ENCODE data around the gene PPY.
"Not testable (repeated sequence)": the region's sequence is repeated elsewhere in the genome, so short reads cannot be mapped to it uniquely, and the experiment has no call there.

Gene PPY

GRCh38 chr17:43935204-43935925 is 6.9 kb downstream of the PPY start:
- in situ Hi-C loops (cut with MboI; ENCODE audit: low sequenced_read_pairs) = no loop called here

DNA sequence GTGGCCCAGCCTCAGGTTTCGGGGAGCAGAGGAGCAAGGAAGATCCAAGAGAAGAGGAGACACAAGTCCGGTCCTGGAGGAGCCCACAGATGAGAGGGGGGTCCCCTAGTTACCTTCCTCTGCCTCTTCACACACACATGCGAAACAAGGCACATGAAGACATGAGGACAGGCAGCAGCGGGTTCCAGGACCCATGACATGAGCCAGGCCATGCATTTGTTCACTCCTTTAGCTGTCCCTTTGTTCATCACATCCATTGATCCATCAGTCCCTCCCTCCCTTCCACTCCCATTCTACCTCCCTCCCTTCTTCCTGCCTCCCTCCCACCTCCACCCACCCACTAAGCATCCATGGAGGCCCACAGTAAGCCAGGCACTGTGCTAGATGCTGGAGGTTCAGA is 9.4 kb downstream of the PPY start:
- in situ Hi-C loops (cut with MboI; ENCODE audit: low sequenced_read_pairs) = no loop called here

DNA sequence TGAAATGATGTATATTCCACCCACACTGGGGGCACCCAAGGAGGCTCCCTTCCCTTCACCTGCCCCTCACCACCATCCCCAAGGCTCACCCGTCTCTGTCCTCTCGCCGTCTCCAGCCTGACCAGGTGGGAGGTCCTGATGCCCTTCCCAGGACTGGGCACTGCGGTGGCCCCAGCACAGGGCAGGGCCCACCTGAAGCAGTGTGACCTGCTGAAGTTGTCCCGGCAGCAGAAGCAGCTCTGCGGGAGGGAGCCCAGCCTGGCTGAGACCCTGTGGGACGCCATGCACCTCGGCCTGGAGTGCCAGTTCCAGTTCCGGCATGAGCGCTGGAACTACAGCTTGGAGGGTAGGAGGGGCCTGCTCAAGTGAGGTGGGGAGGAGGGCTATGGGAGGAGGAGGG is 9.9 kb downstream of the PPY start:
- in situ Hi-C loops (cut with MboI; ENCODE audit: low sequenced_read_pairs) = no loop called here

DNA sequence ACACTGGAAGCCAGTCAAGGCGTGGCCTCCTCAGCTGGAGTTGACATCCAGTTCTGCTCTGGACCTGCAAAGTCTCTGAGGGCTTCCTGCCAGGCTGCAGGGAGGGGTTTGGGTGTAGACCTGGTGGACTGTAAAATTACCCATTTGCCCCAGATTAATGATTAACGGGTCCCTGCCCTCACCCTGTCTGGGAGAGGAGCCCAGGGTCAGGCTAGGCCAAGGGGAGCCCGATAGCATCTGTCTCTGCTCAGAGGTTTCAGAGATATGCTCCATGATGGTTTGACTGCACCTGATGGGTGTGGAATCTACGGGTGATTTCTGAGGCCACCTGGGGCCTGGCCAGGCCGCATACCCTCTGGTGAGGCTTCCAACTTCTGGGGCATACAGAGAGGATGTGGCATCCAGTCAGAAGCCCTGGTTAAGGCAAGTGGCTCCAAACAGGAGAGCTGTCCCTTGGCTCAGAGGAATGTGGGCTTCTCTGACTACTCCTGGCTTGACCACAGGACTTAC is 11.2 kb downstream of the PPY start:
- in situ Hi-C loops (cut with MboI; ENCODE audit: low sequenced_read_pairs) = no loop called here

DNA sequence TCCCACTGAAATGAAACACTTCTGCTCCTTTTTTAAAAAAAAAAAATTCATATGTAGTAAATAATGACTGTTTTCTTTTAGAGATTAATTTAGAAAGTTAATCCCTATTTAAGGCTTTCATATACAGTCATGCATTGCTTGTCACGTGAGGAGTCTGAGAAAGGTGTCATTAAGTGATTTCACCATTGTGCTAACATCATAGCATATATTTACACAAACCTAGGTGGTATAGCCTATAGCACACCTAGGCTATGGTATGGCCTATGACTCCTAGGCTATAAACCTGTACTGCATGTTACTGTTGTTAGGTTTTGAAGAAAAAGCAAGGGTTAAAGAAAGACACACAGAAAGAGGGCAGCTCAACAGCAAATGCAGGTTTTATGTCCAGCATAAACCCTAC is 13.7 kb downstream of the PPY start:
- in situ Hi-C loops (cut with MboI; ENCODE audit: low sequenced_read_pairs) = no loop called here

DNA sequence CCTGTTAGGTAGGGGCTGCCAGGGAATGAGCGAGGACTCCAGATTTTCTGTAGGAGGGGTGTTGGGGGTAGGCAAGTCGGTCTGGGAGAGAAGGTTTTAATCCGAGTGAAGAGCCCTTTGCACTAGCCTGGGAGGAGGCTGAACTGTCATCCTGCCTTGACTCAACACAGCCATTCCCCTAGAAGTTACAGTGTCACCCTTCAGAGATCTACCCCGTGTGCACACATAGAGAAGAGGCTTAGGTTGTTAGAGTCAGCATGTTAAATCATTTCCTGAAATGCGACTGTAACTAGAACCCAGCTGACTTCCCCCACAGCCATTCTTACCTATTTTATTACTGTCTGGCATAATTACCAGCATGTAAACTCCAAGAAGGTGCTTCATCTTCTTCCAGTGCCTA is 14.3 kb downstream of the PPY start:
- in situ Hi-C loops (cut with MboI; ENCODE audit: low sequenced_read_pairs) = not testable (repeated sequence)

DNA sequence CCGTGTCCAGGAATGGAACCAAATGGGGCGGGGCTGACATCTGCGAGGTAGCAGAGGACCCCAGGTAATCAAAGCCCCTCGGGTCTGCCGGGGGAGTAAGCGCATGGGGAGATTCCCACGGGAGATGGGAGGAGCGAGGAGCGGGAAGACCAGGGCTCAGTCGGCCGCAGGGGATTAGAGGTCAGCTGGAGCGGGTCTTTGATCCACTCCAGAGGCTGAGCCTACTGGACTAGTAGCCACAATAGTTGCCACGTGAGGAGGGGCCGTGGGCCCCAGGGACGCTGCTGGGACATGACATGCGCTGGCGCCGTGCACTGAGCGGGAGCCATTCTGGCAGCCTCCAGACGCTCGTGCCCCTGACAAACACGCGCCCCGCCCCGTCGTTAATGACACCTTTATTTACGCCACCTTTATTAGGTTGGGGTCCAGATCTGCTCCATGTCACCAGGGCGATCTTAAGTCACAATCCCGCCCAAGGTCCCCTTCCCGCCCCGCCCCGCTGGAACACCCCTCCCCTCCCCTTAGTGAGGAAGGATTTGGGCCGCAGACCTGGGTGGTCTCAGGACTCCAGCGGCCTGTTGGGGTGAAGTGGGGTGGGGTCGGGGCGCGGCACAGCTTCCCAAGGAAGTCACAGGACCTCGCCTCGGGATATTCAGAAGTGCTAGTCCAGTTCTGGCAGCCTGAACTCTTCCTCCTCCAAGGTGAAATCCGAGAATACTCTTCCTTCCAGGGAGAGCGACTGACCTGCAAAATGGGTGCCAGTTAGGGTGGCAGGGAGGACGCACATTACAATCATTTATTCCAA is 15.0 kb downstream of the PPY start:
- in situ Hi-C loops (cut with MboI; ENCODE audit: low sequenced_read_pairs) = no loop called here

GRCh38 chr17:43924558-43924957 is 17.7 kb downstream of the PPY start:
- in situ Hi-C loops (cut with MboI; ENCODE audit: low sequenced_read_pairs) = no loop called here

DNA sequence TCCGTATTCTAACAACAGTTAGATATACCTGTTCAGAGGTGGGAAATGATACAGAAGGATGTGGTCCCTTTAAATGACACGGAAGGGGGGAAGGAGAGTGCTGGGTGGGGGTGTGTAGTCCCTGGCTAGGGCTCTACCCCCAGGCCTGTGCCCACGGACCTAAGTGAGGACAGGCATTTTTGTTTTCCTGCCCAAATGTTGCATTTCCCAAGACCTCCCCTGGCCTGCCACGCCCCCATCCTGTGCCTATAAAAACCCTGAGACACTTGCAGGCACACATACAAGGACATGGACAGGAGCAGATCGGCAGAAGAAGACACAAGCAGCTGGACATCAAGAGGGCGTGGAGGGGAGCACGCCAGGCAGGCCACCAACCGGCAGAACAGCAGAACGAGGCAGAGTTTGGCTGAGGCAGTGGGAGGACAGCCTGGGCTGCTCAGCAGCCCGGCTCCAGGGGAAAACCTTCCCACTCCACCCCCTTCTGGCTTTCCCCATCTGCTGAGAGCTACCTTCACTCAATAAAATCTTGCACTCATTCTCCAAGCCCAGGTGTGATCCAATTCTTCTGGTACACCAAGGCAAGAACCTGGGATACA is 21.7 kb downstream of the PPY start:
- in situ Hi-C loops (cut with MboI; ENCODE audit: low sequenced_read_pairs) = no loop called here

- in situ Hi-C loops (cut with MboI; ENCODE audit: low sequenced_read_pairs) = no loop called here
Observed at GRCh38 chr17:43918026-43918389, 24.3 kb downstream of the PPY start.

DNA sequence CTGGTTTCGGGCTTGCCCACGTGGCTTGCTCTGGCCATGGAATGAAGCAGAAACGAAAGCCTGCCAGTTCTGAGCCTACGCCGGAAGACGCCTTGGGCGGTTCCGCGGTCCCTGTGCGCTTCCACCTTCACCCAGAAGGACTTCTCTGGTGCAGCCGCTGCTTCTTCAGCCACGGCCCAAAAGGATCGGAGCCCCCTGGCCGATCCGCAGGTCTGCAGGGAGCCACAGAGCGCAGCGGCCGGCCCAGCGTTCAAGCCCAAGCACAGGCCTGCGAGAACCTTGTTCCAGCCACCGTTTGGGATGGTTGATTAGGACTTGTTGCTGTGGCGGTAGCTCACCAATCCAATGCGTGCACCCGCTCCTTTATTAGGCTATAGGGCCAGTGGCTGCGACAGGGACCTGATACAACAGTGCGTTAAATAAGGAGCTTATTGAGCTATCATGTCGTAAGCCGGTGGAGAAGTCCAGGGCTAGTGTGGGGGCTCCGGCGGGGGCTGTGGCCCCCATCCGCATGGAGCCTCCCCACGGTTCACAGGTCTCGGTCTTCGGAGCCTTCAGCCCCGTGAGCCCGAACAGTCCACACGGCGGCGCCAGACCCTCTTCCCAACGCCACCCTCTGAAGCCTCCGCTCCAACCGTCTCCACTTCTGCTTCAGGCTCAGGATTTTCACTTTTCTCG is 24.8 kb downstream of the PPY start:
- in situ Hi-C loops (cut with MboI; ENCODE audit: low sequenced_read_pairs) = no loop called here

- in situ Hi-C loops (cut with MboI; ENCODE audit: low sequenced_read_pairs) = no loop called here
Observed at GRCh38 chr17:43917016-43917347, 25.3 kb downstream of the PPY start.

DNA sequence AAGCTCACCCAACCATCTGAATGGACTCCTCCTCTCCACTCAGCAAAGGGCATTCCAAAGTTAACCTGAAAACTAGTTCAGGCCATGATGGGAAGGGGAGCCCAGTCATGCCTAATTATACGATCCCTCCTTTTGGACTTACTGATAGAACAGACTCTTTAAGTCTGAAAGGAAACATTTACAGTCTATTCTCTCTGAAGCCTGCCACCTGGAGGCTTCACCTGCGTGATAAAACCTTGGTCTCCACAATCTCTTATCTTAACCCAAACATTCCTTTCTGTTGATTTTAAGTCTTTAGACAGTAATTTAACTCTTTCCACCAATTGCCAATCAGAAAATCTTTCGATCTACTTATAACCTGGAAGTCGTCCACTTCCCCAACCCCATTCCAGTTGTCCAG is 25.9 kb downstream of the PPY start:
- in situ Hi-C loops (cut with MboI; ENCODE audit: low sequenced_read_pairs) = no loop called here

- in situ Hi-C loops (cut with MboI; ENCODE audit: low sequenced_read_pairs) = no loop called here
Observed at GRCh38 chr17:43915559-43915958, 26.7 kb downstream of the PPY start.

- in situ Hi-C loops (cut with MboI; ENCODE audit: low sequenced_read_pairs) = no loop called here
Observed at GRCh38 chr17:43914451-43914850, 27.8 kb downstream of the PPY start.

GRCh38 chr17:43913584-43913983 is 28.7 kb downstream of the PPY start:
- in situ Hi-C loops (cut with MboI; ENCODE audit: low sequenced_read_pairs) = no loop called here

DNA sequence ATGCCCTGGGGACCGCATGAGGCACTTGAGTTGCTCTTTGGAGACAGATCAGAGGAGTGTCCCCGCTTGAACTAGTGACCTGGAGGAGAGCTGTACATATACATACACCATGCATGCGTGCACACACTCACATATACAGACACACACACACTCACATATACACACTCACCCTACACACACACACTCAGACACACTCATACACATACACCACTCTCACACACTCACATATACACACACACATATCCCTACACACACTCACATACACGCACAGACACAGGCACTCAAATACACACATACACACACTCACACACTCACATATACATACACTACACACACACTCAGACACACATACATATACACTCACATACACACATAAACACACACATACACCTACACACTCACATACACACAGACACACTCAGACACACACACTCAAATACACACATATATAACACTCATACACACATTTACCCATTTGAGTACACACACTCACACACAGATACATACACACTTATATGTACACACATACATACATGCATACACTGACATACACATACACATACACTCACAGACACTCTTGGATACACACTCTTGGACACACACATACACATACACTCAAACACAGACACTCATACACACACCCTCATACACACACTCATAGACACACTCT is 29.5 kb downstream of the PPY start:
- in situ Hi-C loops (cut with MboI; ENCODE audit: low sequenced_read_pairs) = no loop called here

DNA sequence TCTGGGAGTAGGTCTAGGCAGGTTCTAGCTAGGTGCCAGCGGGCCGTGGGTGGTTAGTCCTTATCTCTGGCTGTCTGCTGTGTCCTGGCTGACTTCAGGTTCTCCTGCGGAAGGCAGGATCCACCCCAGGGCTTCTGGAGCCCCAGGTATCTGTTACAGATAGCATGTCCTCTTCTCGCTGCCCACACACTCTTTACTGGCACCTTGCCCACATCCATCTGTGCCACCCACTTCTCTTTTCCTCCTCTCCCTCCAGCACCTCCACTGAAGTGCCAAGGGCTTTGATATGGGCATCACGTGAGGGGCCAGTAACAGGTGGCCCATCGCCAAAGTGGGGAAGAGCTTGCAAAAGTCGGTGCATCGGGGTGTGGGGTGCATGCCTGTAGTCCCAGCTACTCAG is 30.4 kb downstream of the PPY start:
- in situ Hi-C loops (cut with MboI; ENCODE audit: low sequenced_read_pairs) = no loop called here

- in situ Hi-C loops (cut with MboI; ENCODE audit: low sequenced_read_pairs) = no loop called here
Observed at GRCh38 chr17:43909537-43910231, 32.6 kb downstream of the PPY start.

DNA sequence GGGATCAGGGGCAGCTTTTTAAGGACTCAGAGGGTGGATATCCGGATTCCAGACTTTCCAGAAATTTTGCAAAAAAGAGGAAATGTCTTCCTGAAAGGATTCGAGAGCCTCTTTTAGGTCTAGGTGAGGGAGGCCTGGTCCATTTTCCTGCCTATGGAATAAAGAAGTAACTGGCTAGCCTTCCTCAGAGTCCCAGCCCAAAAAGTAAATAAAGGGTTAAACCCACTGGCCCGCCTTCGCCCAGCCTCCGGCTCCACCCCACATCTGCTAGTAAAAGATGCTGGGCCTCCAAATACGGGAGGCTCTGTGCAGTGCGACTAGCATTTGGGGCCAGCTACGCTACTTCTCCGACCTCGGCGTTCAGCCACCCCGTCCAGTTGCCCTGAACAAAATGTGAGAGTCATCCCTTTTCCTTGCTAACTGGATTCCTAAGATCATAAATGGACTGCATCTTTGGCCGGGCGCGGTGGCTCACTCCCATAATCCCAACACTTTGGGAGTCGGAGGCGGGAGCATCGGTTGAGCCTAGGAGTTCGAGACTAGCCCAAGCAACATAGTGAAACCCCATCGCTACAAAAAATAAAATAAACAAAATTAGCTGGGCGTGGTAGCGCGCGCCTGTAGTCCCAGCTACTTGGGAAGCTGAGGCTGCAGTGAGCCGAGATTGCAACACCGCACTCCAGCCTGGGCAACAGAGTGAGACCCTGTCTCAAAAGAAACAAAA is 34.1 kb downstream of the PPY start:
- in situ Hi-C loops (cut with MboI; ENCODE audit: low sequenced_read_pairs) = no loop called here
